Smooth muscle cell (in vitro differentiated cells): Measurements from ENCODE around the gene PTPRN2. TPM values are rescaled to one million over a fixed set of nuclear protein-coding genes. Genes with fewer than 3 reads are reported as not detected.

Source experiments
- DNase-seq: peaks from one replicate; lab custom pipeline; 2025; ENCODE audit not compliant: unreplicated experiment; lab: John Stamatoyannopoulos, UW
- H2AFZ ChIP-seq: fragments of 200-600 bp; sonication (generic); 2 replicates; pipeline ENCODE4 v1.6.0; 2016; ENCODE audit warnings: antibody characterized with exemption, low read depth, mild to moderate bottlenecking
- H3F3A ChIP-seq: fragments of 200-600 bp; sonication (generic); 2 replicates; pipeline ENCODE4 v1.6.0; 2017; ENCODE audit warnings: antibody characterized with exemption, low read depth
- H3K27ac ChIP-seq: fragments of 200-600 bp; sonication (generic); 2 replicates; pipeline ENCODE4 v1.5.1; 2016; ENCODE audit warnings: low read depth, mild to moderate bottlenecking
- H3K27me3 ChIP-seq: fragments of 200-600 bp; sonication (generic); 2 replicates; pipeline ENCODE4 v1.6.1; 2016; ENCODE audit warnings: low read depth, mild to moderate bottlenecking
- H3K36me3 ChIP-seq: fragments of 200-600 bp; sonication (generic); 2 replicates; pipeline ENCODE4 v1.5.1; 2016; ENCODE audit warnings: low read depth
- H3K4me1 ChIP-seq: fragments of 200-600 bp; sonication (generic); 2 replicates; pipeline ENCODE4 v1.5.1; 2016; ENCODE audit warnings: low read depth
- H3K4me2 ChIP-seq: fragments of 200-600 bp; sonication (generic); 2 replicates; pipeline ENCODE4 v1.6.0; 2016; ENCODE audit warnings: mild to moderate bottlenecking
- H3K4me3 ChIP-seq: fragments of 200-600 bp; sonication (generic); 2 replicates; pipeline ENCODE4 v1.5.1; 2016; ENCODE audit warnings: mild to moderate bottlenecking
- H3K79me2 ChIP-seq: fragments of 200-600 bp; sonication (generic); 2 replicates; pipeline ENCODE4 v1.6.0; 2016; ENCODE audit warnings: low read depth, mild to moderate bottlenecking
- H3K9ac ChIP-seq: fragments of 200-600 bp; sonication (generic); 2 replicates; pipeline ENCODE4 v1.6.0; 2016; ENCODE audit warnings: low read depth
- H3K9me3 ChIP-seq: fragments of 200-600 bp; sonication (generic); replicated peaks from 2 replicates; pipeline ENCODE4 v1.5.1; 2016; ENCODE audit warnings: low read depth
- H4K20me1 ChIP-seq: fragments of 200-600 bp; sonication (generic); 2 replicates; pipeline ENCODE4 v1.6.0; 2016; ENCODE audit warnings: low read depth
- WGBS: methylation state at CpG from one replicate; pipeline ENCODE4 v1.1.7; 2016; ENCODE audit warnings: low lambda C conversion rate; 5-methylcytosine and 5-hydroxymethylcytosine counted together
- polyA plus RNA-seq: library from polyadenylated mRNA; unstranded; fragments of >200 nt; fragmentation: Nextera tagmentation; extraction: Ambion mirVana; gene quantifications from 2 replicates; pipeline ENCODE4 v1.2.1, GENCODE V29; 2016
- total RNA-seq: library from RNA; depleted of rRNA; stranded (reverse); fragments of >200 nt; gene quantifications from 2 replicates; pipeline ENCODE4 v1.2.3, GENCODE V29; 2014
- TF ChIP-seq, protein P1 (sequence below): fragments of 200-600 bp; sonication (generic); IDR thresholded peaks from 2 replicates; pipeline ENCODE4 v1.5.1; 2017; ENCODE audit warnings: borderline replicate concordance, mild to moderate bottlenecking, antibody characterized with exemption; ENCODE audit not compliant: insufficient read depth, poor library complexity, severe bottlenecking

Gene PTPRN2
- total and polyA plus RNA-seq, 2 experiments from 2014 or later: 0.09 to 0.87 TPM

DNA sequence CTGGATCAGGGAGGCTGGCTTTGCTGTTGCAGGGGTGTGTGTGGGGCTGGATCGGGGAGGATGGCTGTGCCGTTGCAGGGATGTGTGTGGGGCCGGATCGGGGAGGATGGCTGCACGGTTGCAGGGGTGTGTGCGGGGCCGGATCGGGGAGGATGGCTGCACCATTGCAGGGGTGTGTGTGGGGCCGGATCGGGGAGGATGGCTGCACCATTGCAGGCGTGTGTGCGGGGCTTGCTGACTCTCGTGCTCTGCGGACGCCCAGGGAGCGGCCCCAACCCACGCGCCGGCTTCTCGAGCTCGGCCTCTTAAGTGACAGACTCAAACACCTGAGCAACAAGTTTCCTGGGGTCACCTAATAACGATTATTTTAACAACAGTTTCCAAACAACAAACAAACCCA lies 732.6 kb downstream of the PTPRN2 start:
- H4K20me1 ChIP-seq: no peaks in the 10 kb centered on the region

DNA sequence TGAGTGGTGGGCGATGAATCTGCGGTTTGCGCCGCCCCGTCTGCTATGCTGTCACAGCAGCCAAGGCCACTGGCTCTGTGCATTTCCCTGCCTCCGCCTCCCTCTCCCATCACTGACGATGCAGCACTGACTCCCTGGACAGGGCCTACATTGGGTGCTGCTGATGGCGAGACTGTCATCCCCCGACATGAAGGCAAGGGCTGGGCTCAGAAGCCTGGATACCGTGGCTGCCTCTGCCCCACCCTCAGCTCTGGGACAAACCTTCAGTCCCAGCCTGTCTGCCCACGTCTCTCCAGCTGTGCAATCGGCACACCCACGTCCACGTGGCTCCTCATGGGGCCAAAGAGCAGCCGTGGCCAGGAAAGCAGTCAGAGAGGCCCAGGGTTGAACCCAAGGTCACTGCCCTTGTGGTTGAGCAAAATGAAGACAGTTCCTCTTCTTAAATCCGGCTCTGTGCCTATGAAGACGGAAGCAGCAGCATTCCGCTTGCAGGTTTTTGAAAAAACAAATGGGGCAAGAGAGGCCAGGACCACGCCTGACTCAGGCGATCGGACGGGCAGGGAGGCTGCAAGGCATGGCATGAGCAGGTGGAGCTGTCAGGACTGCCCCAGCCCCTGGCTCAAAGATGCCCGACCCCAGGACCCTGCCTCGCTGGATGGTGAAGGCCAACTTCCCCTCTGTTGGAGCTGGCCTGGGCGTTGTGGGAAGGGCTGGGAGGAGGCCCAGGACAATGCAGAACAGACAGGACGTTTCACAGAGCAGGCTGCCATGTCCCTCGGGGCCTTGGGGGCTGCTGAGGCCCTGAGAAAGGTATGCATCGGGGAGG lies 733.3 kb downstream of the PTPRN2 start:
- 85% methylated on average over 28 of the region's 28 CpGs for WGBS
- DNase-seq: no peak
- TF ChIP-seq, protein P1, sequence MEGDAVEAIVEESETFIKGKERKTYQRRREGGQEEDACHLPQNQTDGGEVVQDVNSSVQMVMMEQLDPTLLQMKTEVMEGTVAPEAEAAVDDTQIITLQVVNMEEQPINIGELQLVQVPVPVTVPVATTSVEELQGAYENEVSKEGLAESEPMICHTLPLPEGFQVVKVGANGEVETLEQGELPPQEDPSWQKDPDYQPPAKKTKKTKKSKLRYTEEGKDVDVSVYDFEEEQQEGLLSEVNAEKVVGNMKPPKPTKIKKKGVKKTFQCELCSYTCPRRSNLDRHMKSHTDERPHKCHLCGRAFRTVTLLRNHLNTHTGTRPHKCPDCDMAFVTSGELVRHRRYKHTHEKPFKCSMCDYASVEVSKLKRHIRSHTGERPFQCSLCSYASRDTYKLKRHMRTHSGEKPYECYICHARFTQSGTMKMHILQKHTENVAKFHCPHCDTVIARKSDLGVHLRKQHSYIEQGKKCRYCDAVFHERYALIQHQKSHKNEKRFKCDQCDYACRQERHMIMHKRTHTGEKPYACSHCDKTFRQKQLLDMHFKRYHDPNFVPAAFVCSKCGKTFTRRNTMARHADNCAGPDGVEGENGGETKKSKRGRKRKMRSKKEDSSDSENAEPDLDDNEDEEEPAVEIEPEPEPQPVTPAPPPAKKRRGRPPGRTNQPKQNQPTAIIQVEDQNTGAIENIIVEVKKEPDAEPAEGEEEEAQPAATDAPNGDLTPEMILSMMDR: no peak

More for the DNA sequence above, 732.6 kb downstream of the PTPRN2 start:
- TF ChIP-seq, protein P1: no peak
- H3K27me3 ChIP-seq: no peaks in the 10 kb centered on the region
- H3K9ac ChIP-seq: no peak overlapping the region
- peaks cover 13% of the 10 kb centered on the region for H3K4me1 ChIP-seq
- H3K36me3 ChIP-seq: no peaks in the 10 kb centered on the region
- no peaks in the 10 kb centered on the region for H3K79me2 ChIP-seq
- H3K4me2 ChIP-seq: no peak overlapping the region
- no peak for DNase-seq
- H3K27ac ChIP-seq: no peak overlapping the region
- no peak overlapping the region for H3K4me3 ChIP-seq
- H3K9me3 ChIP-seq: no peaks in the 10 kb centered on the region
- 94% methylated on average over 14 of the region's 22 CpGs for WGBS
- H2AFZ ChIP-seq: no peak overlapping the region
- no peaks in the 10 kb centered on the region for H3F3A ChIP-seq

DNA sequence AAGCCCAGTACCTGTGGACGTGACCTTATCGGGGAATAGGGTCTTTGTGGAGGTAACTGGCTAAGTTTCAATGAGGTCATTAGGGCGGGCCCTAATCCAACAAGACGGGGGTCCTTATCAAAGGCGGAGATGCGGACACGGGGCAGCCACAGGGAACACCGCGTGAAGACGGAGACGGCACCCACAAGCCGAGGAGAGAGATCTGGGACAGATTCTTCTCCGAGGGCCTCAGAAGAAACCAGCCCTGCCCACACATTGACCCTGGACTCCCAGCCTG lies 733.9 kb downstream of the PTPRN2 start:
- Histone ChIP-seq H4K20me1 (no peaks in the 10 kb centered on the region), H3K27ac (no peak overlapping the region), H2AFZ (no peak overlapping the region), H3K4me2 (no peak overlapping the region), H3K9ac (no peak overlapping the region), H3K9me3 (no peaks in the 10 kb centered on the region), H3K36me3 (no peaks in the 10 kb centered on the region), H3K27me3 (no peaks in the 10 kb centered on the region), H3K4me1 (peaks cover 13% of the 10 kb centered on the region), H3F3A (no peaks in the 10 kb centered on the region), H3K4me3 (no peak overlapping the region), H3K79me2 (no peaks in the 10 kb centered on the region)
- TF ChIP-seq, protein P1: no peak
- no peak for DNase-seq
- over 99% methylated on average over 13 of the region's 13 CpGs for WGBS

More for the DNA sequence above, 733.3 kb downstream of the PTPRN2 start:
- Histone ChIP-seq H3K4me2 (no peak overlapping the region), H3K9ac (no peak overlapping the region), H3K27me3 (no peaks in the 10 kb centered on the region), H3F3A (no peaks in the 10 kb centered on the region), H3K4me3 (no peak overlapping the region), H3K4me1 (peaks cover 13% of the 10 kb centered on the region), H2AFZ (no peak overlapping the region), H3K36me3 (no peaks in the 10 kb centered on the region), H4K20me1 (no peaks in the 10 kb centered on the region), H3K9me3 (no peaks in the 10 kb centered on the region), H3K27ac (no peak overlapping the region), H3K79me2 (no peaks in the 10 kb centered on the region)
